ENCODE measurements around the gene MAP4. TPM values are rescaled to one million over a fixed set of nuclear protein-coding genes. Genes with fewer than 3 reads are reported as not detected.

The MAP4 gene
- total RNA-seq, 1 experiment from 2014 or later: 140 TPM

GRCh38 chr3:47974974-47975470, 41.2 kb downstream of the MAP4 start:
- Mint-ChIP-seq H3K27ac (0 out of 7 replicates have a peak overlapping the region, but pooled peaks of 1 of the 3 experiments have one; percentile 19), H3K36me3 (ENCODE audit: insufficient read depth in 1 of 3, low read depth in 3 of 3) (peaks cover 0 to 7% (median 5%) of the 10 kb centered on the region in 3 experiments; a peak in 3 of 7 replicates), H3K4me1 (no peaks in the 10 kb centered on the region), H3K9me3 (no peaks in the 10 kb centered on the region), H3K4me3 (no peak overlapping the region), H3K27me3 (ENCODE audit: low read depth) (no peaks in the 10 kb centered on the region)
- Histone ChIP-seq H4K5ac (ENCODE audit: insufficient read length, low read depth, low read length) (no peak overlapping the region), H3K4me1 (ENCODE audit: insufficient read depth, low read length) (no peaks in the 10 kb centered on the region), H3K18ac (ENCODE audit: insufficient read length, low read depth, low read length) (no peak overlapping the region), H3K79me2 (ENCODE audit: insufficient read depth, low read length) (no peaks in the 10 kb centered on the region), H3K23ac (ENCODE audit: insufficient read length, low read depth, low read length) (no peak overlapping the region), H3K14ac (ENCODE audit: insufficient read depth, low read length) (no peak overlapping the region), H3K9me3 (ENCODE audit: control insufficient read depth, low read depth, low read length) (no peaks in the 10 kb centered on the region), H2BK12ac (ENCODE audit: insufficient read length, low read depth, low read length) (no peak overlapping the region), H2BK5ac (ENCODE audit: insufficient read length, low read length) (no peak overlapping the region), H4K91ac (ENCODE audit: insufficient read length, low read depth, low read length) (no peak overlapping the region), H3K27ac (ENCODE audit: insufficient read length, low read depth, low read length) (no peak overlapping the region), H3K79me1 (ENCODE audit: insufficient read depth, low read depth, low read length, poor library complexity, severe bottlenecking) (no peaks in the 10 kb centered on the region), H2BK20ac (ENCODE audit: low read depth, low read length, poor library complexity, severe bottlenecking) (no peak overlapping the region), H2AK5ac (ENCODE audit: insufficient read length, low read length) (no peak overlapping the region), H3K4ac (ENCODE audit: low read depth, low read length) (no peak overlapping the region), H3K23me2 (ENCODE audit: insufficient read length, low read depth, low read length, poor library complexity, severe bottlenecking) (no peaks in the 10 kb centered on the region), H2BK120ac (ENCODE audit: low read depth, low read length, poor library complexity, severe bottlenecking) (no peak overlapping the region), H3K27me3 (ENCODE audit: insufficient read depth, low read length) (no peaks in the 10 kb centered on the region), H4K8ac (replicated peaks; ENCODE audit: insufficient read length, low read depth, low read length) (no peak overlapping the region), H3K9ac (ENCODE audit: extremely low read depth, insufficient read length, low read length) (no peak overlapping the region), H2AFZ (ENCODE audit: low read length) (no peak overlapping the region), H3T11ph (ENCODE audit: low read length) (no peak overlapping the region), H4K20me1 (ENCODE audit: control insufficient read depth, insufficient read depth, insufficient read length) (no peaks in the 10 kb centered on the region), H2BK15ac (ENCODE audit: low read depth, low read length) (no peak overlapping the region), H3K56ac (ENCODE audit: insufficient read length, low read depth, low read length) (no peak overlapping the region), H3K4me2 (ENCODE audit: insufficient read depth, insufficient read length, low read length) (no peak overlapping the region)
- DNase-seq: no peak
- no CpG with 5 or more reads among the region's 4 CpGs for WGBS (ENCODE audit: extremely low coverage, insufficient read length, low lambda C conversion rate)
- TF ChIP-seq CTCF (conservative IDR thresholded peaks at IDR 0.05): no peak

Data from H9 (cell line).